Measurements from ENCODE around the gene OAF.

OAF gene

GRCh38 chr11:120210626-120211521 is at the start of gene OAF:
TSS of gene OAF (plus strand) at chr11:120211032. CDS start at chr11:120211280, 248 bp downstream.
- DNase-seq (ENCODE audit: low spot score): peak; percentile 93
- TF ChIP-seq CTCF (IDR thresholded peaks at IDR 0.05; ENCODE audit: extremely low read depth, missing control alignments): peak; percentile 8

GRCh38 chr11:120167659-120168058 is 43.2 kb upstream of the OAF start:
- peak; percentile 13 for DNase-seq (ENCODE audit: low spot score)
- no peak for TF ChIP-seq CTCF (IDR thresholded peaks at IDR 0.05; ENCODE audit: extremely low read depth, missing control alignments)

GRCh38 chr11:120168108-120168959 is 42.5 kb upstream of the OAF start:
- no peak for TF ChIP-seq CTCF (IDR thresholded peaks at IDR 0.05; ENCODE audit: extremely low read depth, missing control alignments)
- peak; percentile 3 for DNase-seq (ENCODE audit: low spot score)

GRCh38 chr11:120168960-120169681 is 41.7 kb upstream of the OAF start:
- TF ChIP-seq CTCF (IDR thresholded peaks at IDR 0.05; ENCODE audit: extremely low read depth, missing control alignments): peak; percentile 80
- DNase-seq (ENCODE audit: low spot score): peak; percentile 84

GRCh38 chr11:120169981-120170698 is 40.7 kb upstream of the OAF start:
- DNase-seq (ENCODE audit: low spot score): peak; percentile 12
- no peak for TF ChIP-seq CTCF (IDR thresholded peaks at IDR 0.05; ENCODE audit: extremely low read depth, missing control alignments)

- no peak for TF ChIP-seq CTCF (IDR thresholded peaks at IDR 0.05; ENCODE audit: extremely low read depth, missing control alignments)
- DNase-seq (ENCODE audit: low spot score): peak; percentile 3
Observed at GRCh38 chr11:120170741-120171261, 40.0 kb upstream of the OAF start.

All from GM20000 (cell line).